ENCODE data around the gene FAM107B. TPM values are rescaled to one million over a fixed set of nuclear protein-coding genes. Genes with fewer than 3 reads are reported as not detected.

FAM107B gene
- total and polyA plus RNA-seq, 2 of the 4 experiments (the other 2 are of a cell fraction) = 26.4 to 27.1 TPM

DNA sequence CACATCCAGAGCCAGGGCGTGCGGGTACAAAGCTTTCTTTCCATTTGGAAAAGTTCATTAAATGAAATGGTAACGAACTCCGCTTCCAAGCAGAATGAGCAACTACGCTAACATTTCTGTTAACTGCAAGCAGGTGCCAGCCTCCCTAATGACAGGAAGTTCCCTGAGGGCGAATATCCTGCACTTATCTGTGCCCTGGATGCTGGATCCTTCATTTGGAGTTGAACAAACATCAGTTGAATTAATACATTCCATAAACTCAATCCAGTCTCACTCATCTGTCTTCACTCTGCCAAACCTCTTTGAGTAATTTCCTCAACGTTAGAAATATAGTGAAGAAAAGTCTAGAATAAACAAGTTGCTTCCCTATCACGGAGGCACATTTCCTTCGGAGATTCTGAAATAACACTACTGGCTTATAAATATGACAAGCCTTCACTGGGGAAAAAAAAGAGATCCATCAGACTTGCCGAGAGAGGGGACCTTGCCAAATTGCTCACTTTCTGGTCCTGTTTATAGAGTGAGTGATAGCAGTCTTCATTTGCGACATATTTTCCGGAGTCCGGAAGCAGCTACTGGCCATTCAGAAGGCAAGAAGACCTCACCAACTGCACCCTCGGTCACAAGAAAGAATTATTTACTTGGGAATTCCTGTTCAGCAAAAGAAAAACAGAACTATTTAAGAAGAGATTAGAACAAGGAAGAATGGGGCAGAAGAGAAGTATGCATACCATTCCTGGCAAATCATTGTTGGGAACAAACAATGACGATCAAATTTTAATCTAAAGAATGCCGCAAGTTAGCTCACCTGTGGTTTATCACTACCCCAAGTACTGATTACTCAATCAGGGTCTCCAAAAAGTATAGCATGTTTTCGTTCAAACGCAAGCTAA, 196.4 kb downstream of the FAM107B start (continued):
- TF ChIP-seq, protein P1, sequence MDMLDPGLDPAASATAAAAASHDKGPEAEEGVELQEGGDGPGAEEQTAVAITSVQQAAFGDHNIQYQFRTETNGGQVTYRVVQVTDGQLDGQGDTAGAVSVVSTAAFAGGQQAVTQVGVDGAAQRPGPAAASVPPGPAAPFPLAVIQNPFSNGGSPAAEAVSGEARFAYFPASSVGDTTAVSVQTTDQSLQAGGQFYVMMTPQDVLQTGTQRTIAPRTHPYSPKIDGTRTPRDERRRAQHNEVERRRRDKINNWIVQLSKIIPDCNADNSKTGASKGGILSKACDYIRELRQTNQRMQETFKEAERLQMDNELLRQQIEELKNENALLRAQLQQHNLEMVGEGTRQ (IDR thresholded peaks at IDR 0.05; ENCODE audit: low read depth, low read length) = no peak
- no peak for TF ChIP-seq CHD1 (IDR thresholded peaks at IDR 0.05; ENCODE audit: low read depth, low read length)

DNA sequence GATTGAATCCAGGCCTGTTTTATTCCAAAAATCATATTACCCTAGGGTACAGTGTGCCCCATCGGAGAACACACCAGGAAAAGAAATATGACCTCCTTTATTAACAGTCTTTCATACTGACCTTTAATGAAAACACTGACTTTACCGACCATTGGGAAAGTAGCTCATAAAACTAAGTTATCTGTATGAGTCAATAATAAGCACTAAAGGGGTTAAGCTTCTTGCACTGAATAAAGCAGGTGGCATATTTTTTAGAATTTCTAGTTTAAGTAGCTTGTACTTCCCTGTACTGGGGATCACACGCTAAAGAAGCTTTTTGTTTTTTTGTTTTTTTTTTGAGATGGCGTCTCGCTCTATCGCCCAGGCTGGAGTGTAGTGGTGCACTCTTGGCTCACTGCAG, 199.8 kb downstream of the FAM107B start:
- no peak overlapping the region for H3K18ac ChIP-seq (ENCODE audit: low read depth, low read length)
- dilution Hi-C loops (cut with HindIII; ENCODE audit: low sequenced_read_pairs, unreplicated experiment) = no loop called here
- WGBS, 2 experiments (ENCODE audit: extremely low coverage in 2 of 2, insufficient read length in 1 of 2) = no CpG with 5 or more reads among the region's 6 CpGs
- TF ChIP-seq RCOR1 (IDR thresholded peaks at IDR 0.05; ENCODE audit: insufficient replicate concordance, low read length) (no peak), NFE2L2 (IDR thresholded peaks at IDR 0.05; ENCODE audit: low read depth, low read length) (no peak), MAFK (IDR thresholded peaks at IDR 0.05; ENCODE audit: low read depth, low read length) (no peak), RFX5 (IDR thresholded peaks at IDR 0.05; ENCODE audit: low read depth, low read length) (no peak), FOS (IDR thresholded peaks at IDR 0.05; ENCODE audit: low read depth, low read length) (no peak), MXI1 (IDR thresholded peaks at IDR 0.05; ENCODE audit: borderline replicate concordance, low read depth, low read length) (no peak)
- TF ChIP-seq, protein P1 (IDR thresholded peaks at IDR 0.05; ENCODE audit: low read depth, low read length) = no peak
- TF ChIP-seq, protein P2, sequence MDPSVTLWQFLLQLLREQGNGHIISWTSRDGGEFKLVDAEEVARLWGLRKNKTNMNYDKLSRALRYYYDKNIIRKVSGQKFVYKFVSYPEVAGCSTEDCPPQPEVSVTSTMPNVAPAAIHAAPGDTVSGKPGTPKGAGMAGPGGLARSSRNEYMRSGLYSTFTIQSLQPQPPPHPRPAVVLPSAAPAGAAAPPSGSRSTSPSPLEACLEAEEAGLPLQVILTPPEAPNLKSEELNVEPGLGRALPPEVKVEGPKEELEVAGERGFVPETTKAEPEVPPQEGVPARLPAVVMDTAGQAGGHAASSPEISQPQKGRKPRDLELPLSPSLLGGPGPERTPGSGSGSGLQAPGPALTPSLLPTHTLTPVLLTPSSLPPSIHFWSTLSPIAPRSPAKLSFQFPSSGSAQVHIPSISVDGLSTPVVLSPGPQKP (IDR thresholded peaks at IDR 0.05; ENCODE audit: borderline replicate concordance, low read depth, low read length) = no peak
- TF ChIP-seq, protein P3, sequence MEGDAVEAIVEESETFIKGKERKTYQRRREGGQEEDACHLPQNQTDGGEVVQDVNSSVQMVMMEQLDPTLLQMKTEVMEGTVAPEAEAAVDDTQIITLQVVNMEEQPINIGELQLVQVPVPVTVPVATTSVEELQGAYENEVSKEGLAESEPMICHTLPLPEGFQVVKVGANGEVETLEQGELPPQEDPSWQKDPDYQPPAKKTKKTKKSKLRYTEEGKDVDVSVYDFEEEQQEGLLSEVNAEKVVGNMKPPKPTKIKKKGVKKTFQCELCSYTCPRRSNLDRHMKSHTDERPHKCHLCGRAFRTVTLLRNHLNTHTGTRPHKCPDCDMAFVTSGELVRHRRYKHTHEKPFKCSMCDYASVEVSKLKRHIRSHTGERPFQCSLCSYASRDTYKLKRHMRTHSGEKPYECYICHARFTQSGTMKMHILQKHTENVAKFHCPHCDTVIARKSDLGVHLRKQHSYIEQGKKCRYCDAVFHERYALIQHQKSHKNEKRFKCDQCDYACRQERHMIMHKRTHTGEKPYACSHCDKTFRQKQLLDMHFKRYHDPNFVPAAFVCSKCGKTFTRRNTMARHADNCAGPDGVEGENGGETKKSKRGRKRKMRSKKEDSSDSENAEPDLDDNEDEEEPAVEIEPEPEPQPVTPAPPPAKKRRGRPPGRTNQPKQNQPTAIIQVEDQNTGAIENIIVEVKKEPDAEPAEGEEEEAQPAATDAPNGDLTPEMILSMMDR (conservative IDR thresholded peaks at IDR 0.05; ENCODE audit: low read depth, low read length) = no peak

More for the DNA sequence above, 199.8 kb downstream of the FAM107B start:
- Histone ChIP-seq H3K79me1 (ENCODE audit: low read depth in 1 of 2, low read length in 2 of 2) (peaks cover 26 to 90% of the 10 kb centered on the region in 2 experiments), H4K91ac (ENCODE audit: insufficient read depth, low read depth, low read length) (no peak overlapping the region), H3K4me1 (ENCODE audit: control insufficient read depth, insufficient read depth, low read length) (peaks cover 29% of the 10 kb centered on the region), H2AK9ac (replicated peaks; ENCODE audit: low read depth, low read length, poor library complexity) (no peak overlapping the region), H4K20me1 (ENCODE audit: insufficient read depth, low read length) (peaks cover 57% of the 10 kb centered on the region), H2BK5ac (ENCODE audit: low read depth, low read length, poor library complexity, severe bottlenecking) (no peak overlapping the region), H4K5ac (ENCODE audit: low read depth, low read length) (no peak overlapping the region), H2AK5ac (ENCODE audit: low read depth, low read length) (no peak overlapping the region), H2AFZ (replicated peaks; ENCODE audit: low read length, poor library complexity) (no peak overlapping the region), H3K4me2 (ENCODE audit: low read depth, low read length) (no peak overlapping the region), H2BK120ac (ENCODE audit: low read depth, low read length) (no peak overlapping the region), H3K4me3 (ENCODE audit: insufficient read depth, low read depth, low read length) (no peak overlapping the region), H2BK15ac (ENCODE audit: low read depth, low read length) (no peak overlapping the region), H3K27ac (ENCODE audit: insufficient read depth, low read length) (no peak overlapping the region), H3K56ac (ENCODE audit: extremely low read depth, insufficient read depth, low read length) (no peak overlapping the region), H3K9ac (ENCODE audit: low read depth, low read length) (no peak overlapping the region), H3K9me3 (ENCODE audit: control insufficient read depth, insufficient read depth, low read length) (no peaks in the 10 kb centered on the region), H3K9me1 (ENCODE audit: insufficient read depth, low read length) (peaks cover 33% of the 10 kb centered on the region), H3K27me3 (ENCODE audit: control insufficient read depth, insufficient read depth, low read length) (no peaks in the 10 kb centered on the region), H2BK20ac (ENCODE audit: low read depth, low read length) (no peak overlapping the region), H3K14ac (replicated peaks; ENCODE audit: low read depth, low read length) (no peak overlapping the region), H3K23ac (ENCODE audit: low read depth, low read length) (no peak overlapping the region), H3K36me3 (ENCODE audit: control insufficient read depth, insufficient read depth, low read length) (peaks cover 7% of the 10 kb centered on the region; the same call in 1 of the 2 replicates), H4K8ac (ENCODE audit: low read depth in 2 of 2, low read length in 2 of 2) (no peak overlapping the region), H3K4ac (ENCODE audit: low read depth, low read length) (no peak overlapping the region)
- in situ Hi-C loops (cut with MboI; ENCODE audit: low sequenced_read_pairs) = no loop called here
- no TSS peak for BruUV-seq (replicated peaks)
- intact Hi-C loops (cut with micrococcal nuclease) = no loop called here
- no peak for DNase-seq
- ATAC-seq (ENCODE audit: low read depth) = no peak
- CTCF ChIA-PET = no interaction called here
- POLR2A ChIA-PET (ENCODE audit: unreplicated experiment) = no interaction called here

All from IMR-90 (cell line).